ENCODE measurements around the gene EXOC6B. TPM values are rescaled to one million over a fixed set of nuclear protein-coding genes. Genes with fewer than 3 reads are reported as not detected.

EXOC6B gene
- total and polyA plus RNA-seq, 12 donors, result 16.3 to 243 (median 144) TPM

GRCh38 chr2:72150861-72151356 lies 674.9 kb downstream of the EXOC6B start:
- WGBS, 2 donors, result 77 to 78% methylated on average over 2 of the region's 2 CpGs
- Histone ChIP-seq H3K27ac (no peak overlapping the region), H3K4me3 (no peak overlapping the region), H3K4me1 (peaks cover 18 to 41% (median 36%) of the 10 kb centered on the region in 9 donors), H3K27me3 (peaks cover 15 to 83% (median 64%) of the 10 kb centered on the region in 7 donors), H3K9me3 (no peaks in the 10 kb centered on the region), H3K36me3 (no peaks in the 10 kb centered on the region)
- intact Hi-C loops (cut with DNase I), result loop anchor here (1.0 to 10.0 kb wide), 20 partner anchors 226 to 606 kb away; no protein-coding TSS in a partner anchor
- ATAC-seq (peak in 2 of 8 donors; percentile 3), DNase-seq (peak in 1 of 2 donors; percentile 1)
- TF ChIP-seq, protein P1, sequence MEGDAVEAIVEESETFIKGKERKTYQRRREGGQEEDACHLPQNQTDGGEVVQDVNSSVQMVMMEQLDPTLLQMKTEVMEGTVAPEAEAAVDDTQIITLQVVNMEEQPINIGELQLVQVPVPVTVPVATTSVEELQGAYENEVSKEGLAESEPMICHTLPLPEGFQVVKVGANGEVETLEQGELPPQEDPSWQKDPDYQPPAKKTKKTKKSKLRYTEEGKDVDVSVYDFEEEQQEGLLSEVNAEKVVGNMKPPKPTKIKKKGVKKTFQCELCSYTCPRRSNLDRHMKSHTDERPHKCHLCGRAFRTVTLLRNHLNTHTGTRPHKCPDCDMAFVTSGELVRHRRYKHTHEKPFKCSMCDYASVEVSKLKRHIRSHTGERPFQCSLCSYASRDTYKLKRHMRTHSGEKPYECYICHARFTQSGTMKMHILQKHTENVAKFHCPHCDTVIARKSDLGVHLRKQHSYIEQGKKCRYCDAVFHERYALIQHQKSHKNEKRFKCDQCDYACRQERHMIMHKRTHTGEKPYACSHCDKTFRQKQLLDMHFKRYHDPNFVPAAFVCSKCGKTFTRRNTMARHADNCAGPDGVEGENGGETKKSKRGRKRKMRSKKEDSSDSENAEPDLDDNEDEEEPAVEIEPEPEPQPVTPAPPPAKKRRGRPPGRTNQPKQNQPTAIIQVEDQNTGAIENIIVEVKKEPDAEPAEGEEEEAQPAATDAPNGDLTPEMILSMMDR (IDR thresholded peaks at IDR 0.05), result no peak

- WGBS, 2 donors, result 5 to 6% methylated on average over 28 of the region's 28 CpGs
- Histone ChIP-seq H3K4me3 (peak overlapping the region in 8 of 10 donors; percentile 18 to 75 (median 58)), H3K36me3 (no peaks in the 10 kb centered on the region), H3K27me3 (peaks cover 15 to 83% (median 70%) of the 10 kb centered on the region in 7 donors), H3K27ac (no peak overlapping the region), H3K9me3 (no peaks in the 10 kb centered on the region), H3K4me1 (peaks cover 22 to 47% (median 42%) of the 10 kb centered on the region in 9 donors)
- ATAC-seq, result peak; percentile 68 to 91 (median 80)
- peak; percentile 55 to 84 for DNase-seq
- TF ChIP-seq, protein P1 (IDR thresholded peaks at IDR 0.05), result peak; percentile 79 to 90 (median 85)
- intact Hi-C loops (cut with DNase I), result loop anchor here (1.0 to 10.0 kb wide), 20 partner anchors 226 to 605 kb away; no protein-coding TSS in a partner anchor
These were observed 675.5 kb downstream of the EXOC6B start for GRCh38 chr2:72150157-72150860.

DNA sequence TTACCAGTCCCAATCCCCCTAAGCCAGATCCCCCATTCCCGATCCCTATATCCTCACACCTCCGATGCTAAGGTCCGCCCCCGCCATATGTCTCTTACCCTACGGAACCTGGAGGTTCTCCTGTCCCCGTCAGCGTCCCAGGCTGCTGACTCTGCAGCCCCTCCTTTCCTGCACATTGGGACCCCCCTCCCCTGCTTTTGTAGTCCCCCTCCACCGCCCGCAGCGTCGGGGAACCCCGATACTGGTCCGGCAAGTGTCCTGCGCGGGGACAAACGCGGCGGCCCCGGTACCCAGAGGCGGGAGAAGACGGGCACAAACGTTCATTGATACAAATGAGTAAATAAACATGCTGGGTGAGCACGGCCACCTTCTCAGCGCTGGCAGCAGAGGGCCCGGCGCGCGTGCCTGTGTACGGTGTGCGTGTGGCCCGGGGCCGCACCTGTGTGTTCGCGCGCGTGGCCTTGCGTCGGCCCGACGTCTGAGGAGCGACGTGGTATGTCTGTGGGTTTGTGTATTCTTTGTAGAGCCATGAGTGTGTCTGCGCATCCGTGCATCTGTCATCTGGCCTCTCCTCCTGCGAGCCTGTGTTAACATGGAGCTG lies 676.2 kb downstream of the EXOC6B start:
- 1 to 2% methylated on average over 45 of the region's 45 CpGs for WGBS, 2 donors
- Histone ChIP-seq H3K27me3 (peaks cover 15 to 84% (median 74%) of the 10 kb centered on the region in 7 donors), H3K4me3 (peak overlapping the region; percentile 14 to 75 (median 52)), H3K27ac (no peak overlapping the region), H3K4me1 (peaks cover 22 to 54% (median 48%) of the 10 kb centered on the region in 9 donors), H3K36me3 (no peaks in the 10 kb centered on the region), H3K9me3 (no peaks in the 10 kb centered on the region)
- intact Hi-C loops (cut with DNase I), result loop anchor here (1.0 to 10.0 kb wide), 23 partner anchors 225 to 604 kb away; no protein-coding TSS in a partner anchor
- ATAC-seq (peak in 7 of 8 donors; percentile 2 to 28 (median 19)), DNase-seq (peak in 1 of 2 donors; percentile 5)
- TF ChIP-seq, protein P1 (IDR thresholded peaks at IDR 0.05), result no peak

Data from heart right ventricle (tissue), 16 donors.